NCI-H1930 (cell line): ENCODE results near the gene RNF32.
"Not testable (repeated sequence)": the region's sequence is repeated elsewhere in the genome, so short reads cannot be mapped to it uniquely, and the experiment has no call there.

Experiments
- DNase-seq, 2 experiments: peaks; one replicate each; lab custom pipeline; 2025; lab: John Stamatoyannopoulos, UW

The RNF32 gene

GRCh38 chr7:156675721-156676120 is 35.1 kb downstream of the RNF32 start:
- no peak for DNase-seq

- DNase-seq, result no peak
Measured at GRCh38 chr7:156676263-156676662, 35.7 kb downstream of the RNF32 start.

- DNase-seq, result no peak
Measured at GRCh38 chr7:156677374-156678054, 36.9 kb downstream of the RNF32 start.

- no peak for DNase-seq
Measured at GRCh38 chr7:156680281-156680680, 39.7 kb downstream of the RNF32 start.

GRCh38 chr7:156682928-156683327 is 42.4 kb downstream of the RNF32 start:
- no peak for DNase-seq

- DNase-seq, result no peak
Measured at GRCh38 chr7:156684251-156684650, 43.7 kb downstream of the RNF32 start.

GRCh38 chr7:156684661-156685060 is 44.1 kb downstream of the RNF32 start:
- no peak for DNase-seq

GRCh38 chr7:156691764-156692163 is 51.2 kb downstream of the RNF32 start:
- DNase-seq, result no peak

- DNase-seq, result no peak
Measured at GRCh38 chr7:156692849-156693248, 52.3 kb downstream of the RNF32 start.

- DNase-seq, result no peak
Measured at GRCh38 chr7:156693627-156694026, 53.1 kb downstream of the RNF32 start.

GRCh38 chr7:156697283-156697682 is 56.7 kb downstream of the RNF32 start:
- DNase-seq, result not testable (repeated sequence)

- not testable (repeated sequence) for DNase-seq
Measured at GRCh38 chr7:156698512-156698911, 57.9 kb downstream of the RNF32 start.

- not testable (repeated sequence) for DNase-seq
Measured at GRCh38 chr7:156701787-156702186, 61.2 kb downstream of the RNF32 start.

- no peak for DNase-seq
Measured at GRCh38 chr7:156702399-156702798, 61.8 kb downstream of the RNF32 start.

- no peak for DNase-seq
Measured at GRCh38 chr7:156703209-156703608, 62.6 kb downstream of the RNF32 start.

GRCh38 chr7:156703773-156704482 is 63.4 kb downstream of the RNF32 start:
- no peak for DNase-seq

- peak; percentile 84 to 89 for DNase-seq
Measured at GRCh38 chr7:156722043-156722826, 81.7 kb downstream of the RNF32 start.

GRCh38 chr7:156725073-156725472 is 84.5 kb downstream of the RNF32 start:
- DNase-seq, result peak in 1 of 2 experiments; percentile 53

GRCh38 chr7:156725936-156726335 is 85.4 kb downstream of the RNF32 start:
- no peak for DNase-seq
